Measurements from ENCODE around the gene CRIP2.

CRIP2 gene

GRCh38 chr14:105440554-105440900 is 34.1 kb upstream of the CRIP2 start:
- POLR2A ChIA-PET: no interaction called here
- H3K4me3 ChIP-seq (ENCODE audit: low read depth, low read length): no peak overlapping the region
- DNase-seq (ENCODE audit: low read depth, low spot score): no peak
- CTCF ChIA-PET: no interaction called here
- TF ChIP-seq, protein P1, sequence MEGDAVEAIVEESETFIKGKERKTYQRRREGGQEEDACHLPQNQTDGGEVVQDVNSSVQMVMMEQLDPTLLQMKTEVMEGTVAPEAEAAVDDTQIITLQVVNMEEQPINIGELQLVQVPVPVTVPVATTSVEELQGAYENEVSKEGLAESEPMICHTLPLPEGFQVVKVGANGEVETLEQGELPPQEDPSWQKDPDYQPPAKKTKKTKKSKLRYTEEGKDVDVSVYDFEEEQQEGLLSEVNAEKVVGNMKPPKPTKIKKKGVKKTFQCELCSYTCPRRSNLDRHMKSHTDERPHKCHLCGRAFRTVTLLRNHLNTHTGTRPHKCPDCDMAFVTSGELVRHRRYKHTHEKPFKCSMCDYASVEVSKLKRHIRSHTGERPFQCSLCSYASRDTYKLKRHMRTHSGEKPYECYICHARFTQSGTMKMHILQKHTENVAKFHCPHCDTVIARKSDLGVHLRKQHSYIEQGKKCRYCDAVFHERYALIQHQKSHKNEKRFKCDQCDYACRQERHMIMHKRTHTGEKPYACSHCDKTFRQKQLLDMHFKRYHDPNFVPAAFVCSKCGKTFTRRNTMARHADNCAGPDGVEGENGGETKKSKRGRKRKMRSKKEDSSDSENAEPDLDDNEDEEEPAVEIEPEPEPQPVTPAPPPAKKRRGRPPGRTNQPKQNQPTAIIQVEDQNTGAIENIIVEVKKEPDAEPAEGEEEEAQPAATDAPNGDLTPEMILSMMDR (IDR thresholded peaks at IDR 0.05; ENCODE audit: insufficient read depth, low read length, missing control alignments): no peak

GRCh38 chr14:105440992-105441391 is 33.6 kb upstream of the CRIP2 start:
- CTCF ChIA-PET: no interaction called here
- POLR2A ChIA-PET: no interaction called here
- TF ChIP-seq, protein P1 (IDR thresholded peaks at IDR 0.05; ENCODE audit: insufficient read depth, low read length, missing control alignments): no peak
- H3K4me3 ChIP-seq (ENCODE audit: low read depth, low read length): no peak overlapping the region
- no peak for DNase-seq (ENCODE audit: low read depth, low spot score)

GRCh38 chr14:105442125-105442524 is 32.5 kb upstream of the CRIP2 start:
- TF ChIP-seq, protein P1 (IDR thresholded peaks at IDR 0.05; ENCODE audit: insufficient read depth, low read length, missing control alignments): no peak
- ChIA-PET POLR2A (no interaction called here), CTCF (no interaction called here)
- H3K4me3 ChIP-seq (ENCODE audit: low read depth, low read length): no peak overlapping the region
- DNase-seq (ENCODE audit: low read depth, low spot score): no peak

GRCh38 chr14:105442834-105443233 is 31.8 kb upstream of the CRIP2 start:
- CTCF ChIA-PET: no interaction called here
- POLR2A ChIA-PET: no interaction called here
- TF ChIP-seq, protein P1 (IDR thresholded peaks at IDR 0.05; ENCODE audit: insufficient read depth, low read length, missing control alignments): no peak
- H3K4me3 ChIP-seq (ENCODE audit: low read depth, low read length): no peak overlapping the region
- DNase-seq (ENCODE audit: low read depth, low spot score): no peak

- POLR2A ChIA-PET: no interaction called here
- CTCF ChIA-PET: interaction anchor here (1.3 to 1.4 kb wide), 2 partner anchors 29 to 36 kb away, joined by 3 to 5 read pairs; no protein-coding TSS in a partner anchor
- DNase-seq (ENCODE audit: low read depth, low spot score): no peak
- TF ChIP-seq, protein P1 (IDR thresholded peaks at IDR 0.05; ENCODE audit: insufficient read depth, low read length, missing control alignments): no peak
- no peak overlapping the region for H3K4me3 ChIP-seq (ENCODE audit: low read depth, low read length)
These were observed 29.8 kb upstream of the CRIP2 start for GRCh38 chr14:105444859-105445258.

GRCh38 chr14:105445290-105445689 is 29.3 kb upstream of the CRIP2 start:
- H3K4me3 ChIP-seq (ENCODE audit: low read depth, low read length): no peak overlapping the region
- no peak for DNase-seq (ENCODE audit: low read depth, low spot score)
- ChIA-PET POLR2A (no interaction called here), CTCF (interaction anchor here (1.3 to 1.4 kb wide), 3 partner anchors 9 to 35 kb away, joined by 3 to 5 read pairs (median 3); no protein-coding TSS in a partner anchor)
- TF ChIP-seq, protein P1 (IDR thresholded peaks at IDR 0.05; ENCODE audit: insufficient read depth, low read length, missing control alignments): no peak
